Right lobe of liver (tissue), 4 donors: ENCODE results near the gene NUTM2E.
"Not testable (repeated sequence)": the region's sequence is repeated elsewhere in the genome, so short reads cannot be mapped to it uniquely, and the experiment has no call there.

Experiments
- CTCF ChIP-seq, 4 donors: fragments of 200-600 bp in 3 of 4; fragments of 450-650 bp in 1 of 4; IDR thresholded peaks; one replicate each; pipeline versions ENCODE4 v1.5.1 to v1.8.0; 2016 to 2022; ENCODE audit warnings: antibody characterized with exemption in 4 of 4, mild to moderate bottlenecking in 2 of 4
- POLR2A ChIP-seq: fragments of 450-650 bp; IDR thresholded peaks from one replicate; pipeline ENCODE4 v1.6.1; 2017; ENCODE audit warnings: antibody characterized with exemption, mild to moderate bottlenecking
- donor health status: DM: no; HTN: no; CAD: no.
- donor health status: DM: no; HTN: no; CAD: no.
- donor health status: DM: no; HTN: yes; CAD: no.

GRCh38 chr10:79825587-79826011 is 940 bp upstream of the NUTM2E start:
- TF ChIP-seq POLR2A = not testable (repeated sequence)
- TF ChIP-seq CTCF (IDR thresholded peaks at IDR 0.05) = peak in 3 of 4 donors; percentile 10 to 28 (median 24)
